Vagina (tissue), 2 donors: ENCODE measurements around the gene S100A9. TPM values are rescaled to one million over a fixed set of nuclear protein-coding genes. Genes with fewer than 3 reads are reported as not detected.

Experiments
- DNase-seq, 2 donors: peaks; one replicate each; pipeline ENCODE4 v3.0.0-alpha.2; 2017; ENCODE audit errors: extremely low spot score in 2 of 2
- H3K27ac ChIP-seq: fragments of 200-600 bp; sonication (generic); one replicate; pipeline ENCODE4 v1.5.1; 2019
- H3K27me3 ChIP-seq: fragments of 200-600 bp; sonication (generic); one replicate; pipeline ENCODE4 v1.5.1; 2019
- H3K36me3 ChIP-seq, 2 donors: fragments of 200-600 bp; sonication (generic); one replicate each; pipeline ENCODE4 v1.5.1; 2017 to 2019
- H3K4me1 ChIP-seq: fragments of 200-600 bp; sonication (generic); one replicate; pipeline ENCODE4 v1.5.1; 2019
- H3K4me3 ChIP-seq, 2 donors: fragments of 200-600 bp; sonication (generic); 1 replicate in 1 of 2; 2 replicates in 1 of 2; pipeline ENCODE4 v1.5.1; 2016 to 2019
- H3K9me3 ChIP-seq: fragments of 200-600 bp; sonication (generic); one replicate; pipeline ENCODE4 v1.5.1; 2019
- POLR2A ChIP-seq, 2 donors: fragments of 450-650 bp; IDR thresholded peaks; one replicate each; pipeline ENCODE4 v1.6.1; 2017; ENCODE audit warnings: antibody characterized with exemption in 2 of 2, mild to moderate bottlenecking in 2 of 2, moderate library complexity in 2 of 2
- POLR2AphosphoS5 ChIP-seq, 2 donors: sonication (generic); formaldehyde crosslinking; IDR thresholded peaks; one replicate each; pipeline ENCODE4 v1.9.0; 2017; ENCODE audit warnings: antibody characterized with exemption in 2 of 2, mild to moderate bottlenecking in 2 of 2, low read depth in 1 of 2; ENCODE audit not compliant: insufficient read depth in 1 of 2
- intact Hi-C: fragments of 100-400 bp; cut with DNase I; formaldehyde crosslinking; loops from one replicate; pipeline ENCODE4 v1.15.1; 2023
- total RNA-seq: library from RNA; depleted of rRNA; stranded (reverse); fragments of >200 nt; gene quantifications from one replicate; pipeline ENCODE4 v1.2.3, GENCODE V29; 2016
- TF ChIP-seq, protein P1 (sequence below), 3 experiments: fragments of 450-650 bp in 2 of 3; fragments of 200-600 bp in 1 of 3; sonication (generic) in 1 of 3; IDR thresholded peaks; one replicate each; pipeline ENCODE4 v1.5.1; 2017 to 2019; ENCODE audit warnings: antibody characterized with exemption in 3 of 3, mild to moderate bottlenecking in 2 of 3, moderate library complexity in 2 of 3

Gene S100A9
- 4,658 TPM for total RNA-seq

DNA sequence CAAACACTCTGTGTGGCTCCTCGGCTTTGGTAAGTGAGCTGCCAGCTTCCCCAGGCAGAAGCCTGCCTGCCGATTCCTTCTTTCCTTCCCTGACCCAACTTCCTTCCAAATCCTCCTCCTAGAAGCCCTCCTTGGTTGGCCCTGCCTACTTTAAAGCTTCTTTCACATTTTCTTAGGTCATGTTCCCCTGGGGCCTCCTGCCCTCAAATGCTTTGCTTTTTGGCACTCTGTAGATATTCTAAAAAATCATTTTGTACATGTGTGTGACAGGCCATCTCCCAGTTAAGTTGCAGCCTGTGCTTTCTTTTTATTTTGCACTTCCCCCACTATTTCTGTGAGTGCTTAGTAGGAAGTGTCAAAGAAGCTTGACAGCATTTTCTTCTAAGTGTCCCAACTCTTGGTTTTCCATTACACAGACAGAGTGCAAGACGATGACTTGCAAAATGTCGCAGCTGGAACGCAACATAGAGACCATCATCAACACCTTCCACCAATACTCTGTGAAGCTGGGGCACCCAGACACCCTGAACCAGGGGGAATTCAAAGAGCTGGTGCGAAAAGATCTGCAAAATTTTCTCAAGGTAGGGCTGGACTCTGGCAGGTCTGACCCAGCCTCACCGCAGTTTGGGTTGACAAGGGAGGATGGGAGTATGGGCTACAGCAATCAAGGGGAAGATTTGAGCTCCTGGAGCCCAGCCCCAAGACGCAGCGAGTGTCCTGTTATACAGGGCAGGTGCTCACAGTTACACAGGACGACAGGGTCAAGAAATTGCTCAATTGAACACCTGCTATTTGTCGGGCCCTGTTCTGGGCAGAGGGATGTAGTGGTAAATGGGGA is at the start of gene S100A9:
Gene S100A9, plus strand, starts transcription at position 2 of the 838 bp plus-strand sequence. Its CDS starts 430 bp downstream, at position 432.
- peak; percentile 64 to 70 for DNase-seq
- H3K36me3 ChIP-seq, result no peaks in the 10 kb centered on the region
- H3K9me3 ChIP-seq, result no peaks in the 10 kb centered on the region
- peak within 1 kb of the TSS; percentile 53 for H3K27ac ChIP-seq
- peak within 1 kb of the TSS; percentile 1 to 24 for H3K4me3 ChIP-seq
- H3K27me3 ChIP-seq, result no peaks in the 10 kb centered on the region
- no peaks in the 10 kb centered on the region for H3K4me1 ChIP-seq
- intact Hi-C loops, result loop anchor here (10.0 kb wide), 1 partner anchor 107 kb away; the partner anchor contains the start of gene S100A7
- TF ChIP-seq POLR2AphosphoS5 (IDR thresholded peaks at IDR 0.05; ENCODE audit: insufficient read depth in 1 of 2, low read depth in 1 of 2) (no peak), POLR2A (IDR thresholded peaks at IDR 0.05) (no peak)
- TF ChIP-seq, protein P1, sequence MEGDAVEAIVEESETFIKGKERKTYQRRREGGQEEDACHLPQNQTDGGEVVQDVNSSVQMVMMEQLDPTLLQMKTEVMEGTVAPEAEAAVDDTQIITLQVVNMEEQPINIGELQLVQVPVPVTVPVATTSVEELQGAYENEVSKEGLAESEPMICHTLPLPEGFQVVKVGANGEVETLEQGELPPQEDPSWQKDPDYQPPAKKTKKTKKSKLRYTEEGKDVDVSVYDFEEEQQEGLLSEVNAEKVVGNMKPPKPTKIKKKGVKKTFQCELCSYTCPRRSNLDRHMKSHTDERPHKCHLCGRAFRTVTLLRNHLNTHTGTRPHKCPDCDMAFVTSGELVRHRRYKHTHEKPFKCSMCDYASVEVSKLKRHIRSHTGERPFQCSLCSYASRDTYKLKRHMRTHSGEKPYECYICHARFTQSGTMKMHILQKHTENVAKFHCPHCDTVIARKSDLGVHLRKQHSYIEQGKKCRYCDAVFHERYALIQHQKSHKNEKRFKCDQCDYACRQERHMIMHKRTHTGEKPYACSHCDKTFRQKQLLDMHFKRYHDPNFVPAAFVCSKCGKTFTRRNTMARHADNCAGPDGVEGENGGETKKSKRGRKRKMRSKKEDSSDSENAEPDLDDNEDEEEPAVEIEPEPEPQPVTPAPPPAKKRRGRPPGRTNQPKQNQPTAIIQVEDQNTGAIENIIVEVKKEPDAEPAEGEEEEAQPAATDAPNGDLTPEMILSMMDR (IDR thresholded peaks at IDR 0.05), result no peak

DNA sequence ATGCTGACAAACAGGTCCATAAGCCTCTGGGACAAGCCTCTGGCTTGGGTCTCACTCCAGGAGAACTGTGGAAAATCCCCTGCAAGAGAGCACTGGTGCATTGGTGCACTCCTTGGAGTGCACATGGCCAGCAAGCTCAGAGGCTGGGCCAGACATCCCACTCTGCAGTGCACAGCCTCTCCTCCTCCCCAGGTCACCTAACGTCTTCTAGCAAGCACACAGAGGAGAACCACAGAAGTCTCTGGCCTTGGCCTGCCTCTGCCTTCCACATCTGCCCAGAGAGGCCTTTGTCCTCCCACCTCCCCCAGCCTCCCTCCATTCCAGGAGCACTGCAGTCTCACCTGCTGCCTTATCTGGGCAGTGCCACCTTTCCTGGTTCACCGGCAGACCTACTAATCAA is 49.1 kb upstream of the S100A9 start:
- peak in 1 of 2 donors; percentile 65 for DNase-seq

DNA sequence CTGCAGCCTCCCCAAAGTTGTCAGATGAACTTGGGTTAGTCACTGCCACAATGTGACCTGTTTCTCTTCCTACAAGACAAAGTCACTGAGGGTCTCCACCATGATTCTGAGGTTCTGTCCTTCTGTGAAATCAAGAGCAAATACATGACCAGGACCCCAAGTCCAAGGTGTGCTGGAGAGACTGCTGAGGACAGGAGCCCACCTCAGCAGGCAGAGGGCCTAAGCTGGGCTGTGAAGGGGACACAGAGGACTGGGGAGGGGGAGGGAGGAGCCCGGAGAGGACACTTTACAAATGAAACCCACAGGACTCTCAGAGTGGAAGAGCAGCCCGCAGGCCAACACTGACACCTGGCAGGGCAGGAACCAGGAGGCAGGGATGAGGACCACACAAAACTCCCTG is 48.2 kb upstream of the S100A9 start:
- Histone ChIP-seq H3K27ac (no peak overlapping the region), H3K4me1 (no peaks in the 10 kb centered on the region), H3K9me3 (no peaks in the 10 kb centered on the region), H3K27me3 (no peaks in the 10 kb centered on the region), H3K36me3 (no peaks in the 10 kb centered on the region), H3K4me3 (no peak overlapping the region)
- TF ChIP-seq POLR2AphosphoS5 (IDR thresholded peaks at IDR 0.05; ENCODE audit: insufficient read depth in 1 of 2, low read depth in 1 of 2), result no peak
- intact Hi-C loops, result no loop called here
- peak in 1 of 2 donors; percentile 69 for DNase-seq

More for the DNA sequence above, 49.1 kb upstream of the S100A9 start:
- Histone ChIP-seq H3K4me3 (no peak overlapping the region), H3K9me3 (no peaks in the 10 kb centered on the region), H3K4me1 (no peaks in the 10 kb centered on the region), H3K27ac (no peak overlapping the region), H3K27me3 (no peaks in the 10 kb centered on the region), H3K36me3 (no peaks in the 10 kb centered on the region)
- intact Hi-C loops, result no loop called here
- TF ChIP-seq, protein P1 (IDR thresholded peaks at IDR 0.05), result no peak
- TF ChIP-seq POLR2AphosphoS5 (IDR thresholded peaks at IDR 0.05; ENCODE audit: insufficient read depth in 1 of 2, low read depth in 1 of 2), result no peak
- TF ChIP-seq POLR2A (IDR thresholded peaks at IDR 0.05), result no peak

DNA sequence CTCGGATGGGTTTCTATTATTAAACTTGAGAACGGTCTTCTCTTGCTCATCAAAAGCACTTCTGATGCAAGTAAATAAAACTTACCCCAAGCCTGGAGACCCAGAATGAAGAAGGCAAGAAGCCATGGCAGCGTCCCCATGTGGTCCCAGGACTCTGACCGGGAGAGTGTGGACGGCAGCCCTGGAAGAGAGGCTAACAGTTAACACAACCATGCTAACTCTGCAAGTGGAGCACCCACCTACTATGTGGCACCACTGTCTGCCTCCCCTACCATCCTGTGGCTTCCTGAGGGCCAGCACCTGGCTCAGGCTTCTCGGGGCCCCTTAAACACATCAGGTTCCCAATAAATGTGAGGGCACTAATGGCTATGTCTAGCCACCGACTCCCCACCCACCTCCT is 47.1 kb upstream of the S100A9 start:
- no peaks in the 10 kb centered on the region for H3K27me3 ChIP-seq
- H3K9me3 ChIP-seq, result no peaks in the 10 kb centered on the region
- H3K4me3 ChIP-seq, result no peak overlapping the region
- intact Hi-C loops, result no loop called here
- peak in 1 of 2 donors; percentile 81 for DNase-seq
- H3K36me3 ChIP-seq, result no peaks in the 10 kb centered on the region
- no peak for TF ChIP-seq POLR2AphosphoS5 (IDR thresholded peaks at IDR 0.05; ENCODE audit: insufficient read depth in 1 of 2, low read depth in 1 of 2)
- TF ChIP-seq, protein P1 (IDR thresholded peaks at IDR 0.05), result no peak
- TF ChIP-seq POLR2A (IDR thresholded peaks at IDR 0.05), result no peak
- no peaks in the 10 kb centered on the region for H3K4me1 ChIP-seq
- no peak overlapping the region for H3K27ac ChIP-seq

DNA sequence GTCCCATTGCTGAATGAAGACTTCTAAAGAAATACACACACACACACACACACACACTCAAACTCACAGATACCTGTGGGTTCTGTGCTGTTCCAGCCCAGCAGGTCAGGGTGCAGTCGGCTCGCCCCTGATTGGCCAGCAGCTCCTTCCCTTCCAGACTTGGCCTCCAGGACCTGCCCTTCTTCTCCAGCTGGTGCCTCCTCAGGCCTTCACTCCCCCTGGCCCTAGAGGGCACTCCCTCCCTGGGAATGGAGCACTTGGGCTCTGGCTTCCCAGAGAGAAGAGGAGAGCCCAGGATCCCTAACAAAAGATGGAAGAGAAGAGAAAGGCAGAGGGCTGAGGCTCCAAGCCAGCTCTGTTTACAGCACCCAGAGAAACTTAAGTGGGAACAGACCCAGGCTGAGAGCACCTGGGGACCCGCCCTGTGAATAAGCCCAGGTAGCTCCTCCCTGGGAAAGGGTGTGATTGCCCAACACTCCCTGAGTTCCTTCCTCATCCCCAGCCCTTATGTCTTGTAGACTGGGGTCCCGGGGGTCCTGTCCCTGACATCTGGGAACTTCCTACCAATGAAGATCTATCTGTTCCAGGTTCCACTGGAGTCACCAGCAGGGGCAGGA is 45.0 kb upstream of the S100A9 start, which contains the start of gene PGLYRP3:
Gene PGLYRP3, minus strand, starts transcription at position 383 of the 617 bp plus-strand sequence. CDS start 2,287 bp downstream, outside the sequence.
- Histone ChIP-seq H3K4me1 (no peaks in the 10 kb centered on the region), H3K9me3 (no peaks in the 10 kb centered on the region), H3K36me3 (no peaks in the 10 kb centered on the region), H3K27me3 (no peaks in the 10 kb centered on the region), H3K27ac (peak within 1 kb of the TSS; percentile 27), H3K4me3 (no peak within 1 kb of the TSS)
- intact Hi-C loops, result no loop called here
- peak in 1 of 2 donors; percentile 27 for TF ChIP-seq POLR2AphosphoS5 (IDR thresholded peaks at IDR 0.05; ENCODE audit: insufficient read depth in 1 of 2, low read depth in 1 of 2)
- TF ChIP-seq, protein P1 (IDR thresholded peaks at IDR 0.05), result no peak
- no peak for TF ChIP-seq POLR2A (IDR thresholded peaks at IDR 0.05)
- DNase-seq, result peak in 1 of 2 donors; percentile 71
